HL-60 (cell line): ENCODE data around the gene GPX1.
"Not testable (repeated sequence)": the region's sequence is repeated elsewhere in the genome, so short reads cannot be mapped to it uniquely, and the experiment has no call there.

Experiments
- DNase-seq, 2 experiments: peaks; one replicate each; pipeline ENCODE4 v3.0.0-alpha.2; 2010 to 2020; ENCODE audit warnings: low read depth in 1 of 2, low spot score in 1 of 2
- H3K27ac ChIP-seq: fragments of 250-450 bp; sonication (Bioruptor Pico); replicated peaks from 2 replicates; pipeline ENCODE4 v1.5.1; 2020; ENCODE audit warnings: mild to moderate bottlenecking, moderate library complexity
- H3K27me3 ChIP-seq: fragments of 250-450 bp; sonication (Bioruptor Pico); 2 replicates; pipeline ENCODE4 v1.5.1; 2021; ENCODE audit warnings: mild to moderate bottlenecking, moderate library complexity; ENCODE audit not compliant: insufficient read depth, poor library complexity, severe bottlenecking
- H3K4me3 ChIP-seq: replicated peaks from 2 replicates; pipeline ENCODE4 v1.5.1; 2011; ENCODE audit warnings: mild to moderate bottlenecking, control low read depth, low read length; ENCODE audit not compliant: insufficient read depth
- GABPA ChIP-seq: IDR thresholded peaks from 2 replicates; pipeline ENCODE4 v1.6.1; 2012; ENCODE audit warnings: low read depth
- POLR2AphosphoS5 ChIP-seq: IDR thresholded peaks from 2 replicates; pipeline ENCODE4 v1.6.1; 2012; ENCODE audit warnings: low read depth
- SPI1 ChIP-seq: IDR thresholded peaks from 2 replicates; pipeline ENCODE4 v1.6.1; 2012; ENCODE audit warnings: low read depth, mild to moderate bottlenecking, borderline replicate concordance
- TF ChIP-seq, protein P1 (sequence below): IDR thresholded peaks from 2 replicates; pipeline ENCODE4 v1.6.1; 2012; ENCODE audit warnings: low read depth; ENCODE audit not compliant: insufficient replicate concordance
- TF ChIP-seq, protein P2 (sequence below): IDR thresholded peaks from one replicate; pipeline ENCODE4 v1.5.1; 2011; ENCODE audit warnings: low read length, control low read depth, inconsistent platforms; ENCODE audit not compliant: insufficient read depth

The GPX1 gene

DNA sequence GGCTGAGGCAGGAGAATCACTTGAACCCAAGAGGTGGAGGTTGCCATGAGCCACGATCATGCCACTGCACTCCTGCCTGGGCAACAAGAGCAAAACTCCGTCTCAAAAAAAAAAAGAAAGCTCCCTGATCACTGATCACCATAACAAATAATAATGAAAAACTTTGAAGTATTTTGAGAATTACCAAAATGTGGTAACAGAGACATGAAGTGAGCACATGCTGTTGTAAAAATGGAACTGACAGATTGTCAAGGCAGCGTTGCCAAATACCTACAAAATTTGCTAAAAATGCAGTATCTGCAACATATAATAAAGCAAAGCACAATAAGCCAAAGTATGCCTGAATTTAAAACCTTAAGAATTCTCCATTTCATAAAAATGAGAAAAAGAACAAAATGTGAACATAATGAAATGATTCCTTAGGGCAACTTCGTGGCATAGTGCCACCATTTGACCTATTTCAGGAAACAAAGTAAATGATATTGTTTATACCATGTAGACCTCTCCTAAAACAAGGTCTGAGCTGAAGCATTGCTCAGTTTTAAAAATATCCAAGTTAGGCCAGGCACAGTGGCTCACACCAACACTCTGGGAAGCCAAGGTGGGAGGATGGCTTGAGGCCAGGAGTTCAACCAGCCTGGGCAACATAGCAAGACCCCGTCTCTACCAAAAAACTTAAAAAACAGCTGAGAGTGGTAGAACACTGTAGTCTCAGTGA, 24.1 kb downstream of the GPX1 start:
- Histone ChIP-seq H3K4me3 (no peak overlapping the region), H3K27me3 (no peaks in the 10 kb centered on the region), H3K27ac (peak overlapping the region; percentile 81)
- DNase-seq: no peak
- TF ChIP-seq POLR2AphosphoS5 (no peak), GABPA (no peak), SPI1 (no peak)
- TF ChIP-seq, protein P1, sequence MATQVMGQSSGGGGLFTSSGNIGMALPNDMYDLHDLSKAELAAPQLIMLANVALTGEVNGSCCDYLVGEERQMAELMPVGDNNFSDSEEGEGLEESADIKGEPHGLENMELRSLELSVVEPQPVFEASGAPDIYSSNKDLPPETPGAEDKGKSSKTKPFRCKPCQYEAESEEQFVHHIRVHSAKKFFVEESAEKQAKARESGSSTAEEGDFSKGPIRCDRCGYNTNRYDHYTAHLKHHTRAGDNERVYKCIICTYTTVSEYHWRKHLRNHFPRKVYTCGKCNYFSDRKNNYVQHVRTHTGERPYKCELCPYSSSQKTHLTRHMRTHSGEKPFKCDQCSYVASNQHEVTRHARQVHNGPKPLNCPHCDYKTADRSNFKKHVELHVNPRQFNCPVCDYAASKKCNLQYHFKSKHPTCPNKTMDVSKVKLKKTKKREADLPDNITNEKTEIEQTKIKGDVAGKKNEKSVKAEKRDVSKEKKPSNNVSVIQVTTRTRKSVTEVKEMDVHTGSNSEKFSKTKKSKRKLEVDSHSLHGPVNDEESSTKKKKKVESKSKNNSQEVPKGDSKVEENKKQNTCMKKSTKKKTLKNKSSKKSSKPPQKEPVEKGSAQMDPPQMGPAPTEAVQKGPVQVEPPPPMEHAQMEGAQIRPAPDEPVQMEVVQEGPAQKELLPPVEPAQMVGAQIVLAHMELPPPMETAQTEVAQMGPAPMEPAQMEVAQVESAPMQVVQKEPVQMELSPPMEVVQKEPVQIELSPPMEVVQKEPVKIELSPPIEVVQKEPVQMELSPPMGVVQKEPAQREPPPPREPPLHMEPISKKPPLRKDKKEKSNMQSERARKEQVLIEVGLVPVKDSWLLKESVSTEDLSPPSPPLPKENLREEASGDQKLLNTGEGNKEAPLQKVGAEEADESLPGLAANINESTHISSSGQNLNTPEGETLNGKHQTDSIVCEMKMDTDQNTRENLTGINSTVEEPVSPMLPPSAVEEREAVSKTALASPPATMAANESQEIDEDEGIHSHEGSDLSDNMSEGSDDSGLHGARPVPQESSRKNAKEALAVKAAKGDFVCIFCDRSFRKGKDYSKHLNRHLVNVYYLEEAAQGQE: no peak
- TF ChIP-seq, protein P2, sequence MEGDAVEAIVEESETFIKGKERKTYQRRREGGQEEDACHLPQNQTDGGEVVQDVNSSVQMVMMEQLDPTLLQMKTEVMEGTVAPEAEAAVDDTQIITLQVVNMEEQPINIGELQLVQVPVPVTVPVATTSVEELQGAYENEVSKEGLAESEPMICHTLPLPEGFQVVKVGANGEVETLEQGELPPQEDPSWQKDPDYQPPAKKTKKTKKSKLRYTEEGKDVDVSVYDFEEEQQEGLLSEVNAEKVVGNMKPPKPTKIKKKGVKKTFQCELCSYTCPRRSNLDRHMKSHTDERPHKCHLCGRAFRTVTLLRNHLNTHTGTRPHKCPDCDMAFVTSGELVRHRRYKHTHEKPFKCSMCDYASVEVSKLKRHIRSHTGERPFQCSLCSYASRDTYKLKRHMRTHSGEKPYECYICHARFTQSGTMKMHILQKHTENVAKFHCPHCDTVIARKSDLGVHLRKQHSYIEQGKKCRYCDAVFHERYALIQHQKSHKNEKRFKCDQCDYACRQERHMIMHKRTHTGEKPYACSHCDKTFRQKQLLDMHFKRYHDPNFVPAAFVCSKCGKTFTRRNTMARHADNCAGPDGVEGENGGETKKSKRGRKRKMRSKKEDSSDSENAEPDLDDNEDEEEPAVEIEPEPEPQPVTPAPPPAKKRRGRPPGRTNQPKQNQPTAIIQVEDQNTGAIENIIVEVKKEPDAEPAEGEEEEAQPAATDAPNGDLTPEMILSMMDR: no peak

DNA sequence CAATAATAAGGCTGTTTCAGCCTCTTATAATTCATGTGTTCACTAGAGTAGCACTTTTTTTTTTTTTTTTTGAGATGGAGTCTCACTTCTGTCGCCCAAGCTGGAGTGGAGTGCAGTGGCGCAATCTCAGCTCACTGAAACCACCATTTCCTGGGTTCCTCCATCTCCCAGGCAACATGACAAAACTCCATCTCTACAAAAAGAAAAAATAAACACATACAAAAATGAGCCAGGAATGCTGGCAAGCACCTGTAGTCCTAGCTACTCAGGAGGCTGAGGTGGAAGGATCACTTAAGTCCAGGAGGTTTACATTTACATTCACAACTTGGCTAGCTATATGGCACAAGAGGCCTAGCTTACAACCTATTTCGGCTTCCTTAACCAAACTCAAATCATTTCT, 25.1 kb downstream of the GPX1 start:
- peak; percentile 49 to 89 for DNase-seq
- H3K4me3 ChIP-seq: no peak overlapping the region
- H3K27me3 ChIP-seq: no peaks in the 10 kb centered on the region
- TF ChIP-seq SPI1: 0 out of 2 replicates have a peak, but pooled peaks have one; percentile 3
- TF ChIP-seq, protein P1: no peak
- peak overlapping the region; percentile 81 for H3K27ac ChIP-seq

DNA sequence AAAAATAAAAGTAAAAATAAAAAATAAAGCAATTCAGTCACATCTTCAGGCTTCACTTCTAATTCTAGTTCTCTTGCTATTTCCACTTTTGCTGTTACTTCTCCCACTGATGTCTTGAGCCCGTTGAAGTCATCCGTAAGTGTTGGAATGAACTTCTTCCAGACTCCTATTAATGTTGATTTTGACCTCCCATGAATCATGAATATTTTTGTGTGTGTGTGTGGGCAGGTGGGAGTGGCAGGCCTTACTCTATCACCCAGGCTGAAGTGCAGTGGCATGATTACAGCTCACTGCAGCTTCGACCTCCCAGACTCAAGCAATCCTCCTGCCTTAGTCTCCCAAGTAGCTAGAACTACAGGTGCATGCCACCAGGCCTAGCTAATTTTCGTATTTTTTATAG, 29.0 kb downstream of the GPX1 start:
- TF ChIP-seq GABPA: no peak
- TF ChIP-seq, protein P1: no peak
- TF ChIP-seq, protein P2: no peak
- TF ChIP-seq SPI1: no peak
- no peak for TF ChIP-seq POLR2AphosphoS5
- H3K4me3 ChIP-seq: no peak overlapping the region
- H3K27me3 ChIP-seq: no peaks in the 10 kb centered on the region
- no peak for DNase-seq
- H3K27ac ChIP-seq: no peak overlapping the region

DNA sequence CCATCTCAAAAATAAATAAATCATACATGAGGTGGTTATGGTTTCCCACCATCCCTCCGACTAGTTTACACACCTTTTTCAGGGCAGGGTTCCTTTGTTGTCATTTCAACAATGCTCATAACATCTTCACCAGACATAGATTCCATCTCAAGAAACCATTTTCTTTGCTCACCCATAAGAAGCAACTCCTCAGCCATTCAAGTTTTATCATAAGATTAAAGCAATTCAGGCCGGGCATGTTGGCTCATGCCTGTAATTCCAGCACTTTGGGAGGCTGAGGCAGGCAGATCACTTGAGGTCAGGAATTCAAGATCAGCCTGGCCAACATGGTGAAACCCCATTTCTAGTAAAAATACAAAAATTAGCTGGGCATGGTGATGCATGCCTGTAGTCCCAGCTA, 29.8 kb downstream of the GPX1 start:
- H3K4me3 ChIP-seq, H3K27ac ChIP-seq, H3K27me3 ChIP-seq, DNase-seq: not testable (repeated sequence)
